Testis (tissue), 3 donors: ENCODE results near the gene SLC25A21. TPM values are rescaled to one million over a fixed set of nuclear protein-coding genes. Genes with fewer than 3 reads are reported as not detected.

ENCODE experiments used
- DNase-seq: peaks from one replicate; pipeline ENCODE4 v3.0.0-alpha.2; 2019
- H3K27ac ChIP-seq, 2 donors: fragments of 200-600 bp; sonication (generic); one replicate each; pipeline ENCODE4 v1.5.1; 2019
- H3K27me3 ChIP-seq: fragments of 200-600 bp; sonication (generic); one replicate; pipeline ENCODE4 v1.5.1; 2019
- H3K36me3 ChIP-seq: fragments of 200-600 bp; sonication (generic); one replicate; pipeline ENCODE4 v1.5.1; 2017; ENCODE audit warnings: low read depth; ENCODE audit errors: missing control alignments
- H3K4me1 ChIP-seq: fragments of 200-600 bp; sonication (generic); one replicate; pipeline ENCODE4 v1.5.1; 2019
- H3K4me3 ChIP-seq, 2 donors: fragments of 200-600 bp; sonication (generic); one replicate each; pipeline ENCODE4 v1.5.1; 2017 to 2019
- H3K9me3 ChIP-seq: fragments of 200-600 bp; sonication (generic); one replicate; pipeline ENCODE4 v1.5.1; 2017
- POLR2A ChIP-seq: fragments of 450-650 bp; IDR thresholded peaks from one replicate; pipeline ENCODE4 v1.6.1; 2017; ENCODE audit warnings: antibody characterized with exemption, mild to moderate bottlenecking, moderate library complexity
- WGBS, 2 donors: methylation state at CpG; one replicate each; pipeline ENCODE4 v1.1.5; 2018; 5-methylcytosine and 5-hydroxymethylcytosine counted together
- intact Hi-C: fragments of 100-400 bp; cut with DNase I; formaldehyde crosslinking; loops from one replicate; pipeline ENCODE4 v1.15.1; 2023; ENCODE audit warnings: low total_unique reads
- polyA plus RNA-seq: library from polyadenylated mRNA; stranded (reverse); fragments of 350-450 nt; fragmentation: Illumina TruSeq; extraction: RNeasy Lipid Tissue Mini Kit (QIAGEN cat#74804); gene quantifications from one replicate; pipeline ENCODE4 v1.2.3, GENCODE V29; 2014; ENCODE audit warnings: low read depth, low replicate concordance; ENCODE audit not compliant: insufficient read depth
- total RNA-seq, 2 donors: library from RNA; depleted of rRNA; stranded (reverse); fragments of >200 nt; gene quantifications; one replicate each; pipeline ENCODE4 v1.2.3, GENCODE V29; 2016
- TF ChIP-seq, protein P1 (sequence below), 3 experiments: fragments of 450-650 bp in 2 of 3; fragments of 200-600 bp in 1 of 3; sonication (generic) in 1 of 3; IDR thresholded peaks; one replicate each; pipeline ENCODE4 v1.5.1; 2016 to 2019; ENCODE audit warnings: antibody characterized with exemption in 3 of 3, mild to moderate bottlenecking in 2 of 3, moderate library complexity in 1 of 3

Gene SLC25A21
- total and polyA plus RNA-seq, 3 donors from 2014 or later = 4.4 to 16.0 (median 13.6) TPM

DNA sequence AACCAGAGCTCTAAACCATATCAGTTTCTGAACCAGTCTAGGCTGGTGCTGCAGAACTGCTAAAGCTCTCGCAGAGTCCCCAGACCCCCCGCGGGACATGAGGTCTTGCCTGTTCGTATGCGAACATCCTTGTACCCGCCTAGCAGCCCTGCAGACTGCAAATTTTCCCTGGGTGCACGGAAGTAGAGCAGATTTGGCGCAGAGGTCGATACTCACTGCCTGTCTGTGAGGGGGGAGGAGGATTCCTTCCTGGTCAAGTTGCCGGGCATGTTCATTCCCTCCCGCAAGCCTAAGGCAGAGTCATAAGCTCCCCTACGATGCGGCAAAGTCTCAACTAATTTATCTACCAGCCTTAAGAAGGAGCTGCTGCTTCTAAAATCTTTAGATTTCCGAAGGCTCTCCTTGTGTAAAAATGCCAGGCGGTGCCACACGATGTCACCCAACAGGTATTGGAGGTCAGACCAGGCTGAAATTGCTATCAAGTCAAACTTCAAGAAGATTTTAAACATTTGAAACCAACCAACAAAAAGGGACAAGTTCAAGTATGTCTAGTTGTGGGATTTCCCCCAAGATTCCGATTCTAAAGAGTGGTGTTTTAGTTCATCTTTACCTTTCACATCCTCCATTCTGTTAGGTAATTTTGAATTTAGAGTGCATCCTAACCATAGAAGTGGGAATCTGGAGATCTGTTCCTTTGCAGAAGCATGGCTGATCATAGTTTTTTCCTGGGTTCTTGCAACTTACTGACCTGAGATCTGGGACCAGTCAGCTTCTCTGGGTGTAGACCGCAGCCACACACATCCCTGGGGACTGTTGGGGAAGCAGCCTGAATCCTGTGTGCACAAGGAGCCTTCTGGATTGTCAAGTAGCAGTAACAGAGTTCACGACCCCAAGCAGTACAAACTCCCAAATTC, 512.3 kb downstream of the SLC25A21 start:
- no peak for DNase-seq
- Histone ChIP-seq H3K4me1 (peaks cover 20% of the 10 kb centered on the region), H3K27me3 (peaks cover 4% of the 10 kb centered on the region), H3K36me3 (no peaks in the 10 kb centered on the region), H3K9me3 (no peaks in the 10 kb centered on the region), H3K27ac (no peak overlapping the region), H3K4me3 (no peak overlapping the region)
- intact Hi-C loops = no loop called here
- TF ChIP-seq, protein P1, sequence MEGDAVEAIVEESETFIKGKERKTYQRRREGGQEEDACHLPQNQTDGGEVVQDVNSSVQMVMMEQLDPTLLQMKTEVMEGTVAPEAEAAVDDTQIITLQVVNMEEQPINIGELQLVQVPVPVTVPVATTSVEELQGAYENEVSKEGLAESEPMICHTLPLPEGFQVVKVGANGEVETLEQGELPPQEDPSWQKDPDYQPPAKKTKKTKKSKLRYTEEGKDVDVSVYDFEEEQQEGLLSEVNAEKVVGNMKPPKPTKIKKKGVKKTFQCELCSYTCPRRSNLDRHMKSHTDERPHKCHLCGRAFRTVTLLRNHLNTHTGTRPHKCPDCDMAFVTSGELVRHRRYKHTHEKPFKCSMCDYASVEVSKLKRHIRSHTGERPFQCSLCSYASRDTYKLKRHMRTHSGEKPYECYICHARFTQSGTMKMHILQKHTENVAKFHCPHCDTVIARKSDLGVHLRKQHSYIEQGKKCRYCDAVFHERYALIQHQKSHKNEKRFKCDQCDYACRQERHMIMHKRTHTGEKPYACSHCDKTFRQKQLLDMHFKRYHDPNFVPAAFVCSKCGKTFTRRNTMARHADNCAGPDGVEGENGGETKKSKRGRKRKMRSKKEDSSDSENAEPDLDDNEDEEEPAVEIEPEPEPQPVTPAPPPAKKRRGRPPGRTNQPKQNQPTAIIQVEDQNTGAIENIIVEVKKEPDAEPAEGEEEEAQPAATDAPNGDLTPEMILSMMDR (IDR thresholded peaks at IDR 0.05) = no peak
- no peak for TF ChIP-seq POLR2A
- 8 to 10% methylated on average over 19 of the region's 19 CpGs for WGBS, 2 donors

DNA sequence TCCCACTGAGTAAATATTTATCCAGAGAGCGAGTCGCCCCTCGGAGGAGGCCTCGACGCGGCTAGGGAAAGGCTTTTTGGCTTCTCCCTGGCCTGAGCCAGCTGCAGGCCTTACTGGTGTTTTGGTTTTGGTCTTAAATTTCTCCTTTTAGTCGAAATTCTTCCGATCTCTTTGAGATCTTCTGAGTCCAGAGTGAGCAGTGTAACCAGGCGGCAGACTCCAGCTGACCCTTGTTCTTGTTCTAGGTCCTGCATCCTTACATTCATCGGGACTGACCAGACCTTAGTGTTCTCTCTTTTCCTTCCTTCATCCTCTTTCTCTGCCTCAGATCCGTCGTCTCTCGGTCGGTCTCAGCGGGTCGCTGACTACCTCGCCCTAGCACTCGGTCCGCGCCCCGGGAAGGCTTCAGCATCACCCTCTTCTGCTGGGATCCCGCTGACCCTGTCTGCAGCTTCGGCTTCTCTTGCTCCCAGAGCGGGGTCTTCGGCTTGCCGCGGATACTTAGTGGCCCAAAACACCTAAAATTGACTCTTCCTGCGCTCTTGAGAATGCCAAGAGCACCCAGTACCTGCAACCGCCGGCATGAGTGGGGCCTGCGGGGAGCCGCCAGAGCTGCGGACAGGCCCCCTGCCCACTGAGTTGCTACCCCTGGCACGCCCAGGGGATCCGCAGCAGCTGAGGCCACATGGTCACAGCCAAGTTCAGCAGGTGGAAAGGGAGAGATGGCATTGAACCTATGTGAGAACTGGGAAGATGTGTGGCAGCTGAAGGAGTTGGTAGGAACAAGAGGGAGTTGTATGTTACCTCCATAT, 513.2 kb downstream of the SLC25A21 start:
- intact Hi-C loops = no loop called here
- no peak overlapping the region for H3K27ac ChIP-seq
- 6 to 7% methylated on average over 35 of the region's 35 CpGs for WGBS, 2 donors
- H3K27me3 ChIP-seq = peaks cover 4% of the 10 kb centered on the region
- H3K4me1 ChIP-seq = peaks cover 20% of the 10 kb centered on the region
- no peak for DNase-seq
- H3K36me3 ChIP-seq = no peaks in the 10 kb centered on the region
- H3K9me3 ChIP-seq = no peaks in the 10 kb centered on the region
- H3K4me3 ChIP-seq = no peak overlapping the region
- TF ChIP-seq, protein P1 (IDR thresholded peaks at IDR 0.05) = no peak
- no peak for TF ChIP-seq POLR2A

DNA sequence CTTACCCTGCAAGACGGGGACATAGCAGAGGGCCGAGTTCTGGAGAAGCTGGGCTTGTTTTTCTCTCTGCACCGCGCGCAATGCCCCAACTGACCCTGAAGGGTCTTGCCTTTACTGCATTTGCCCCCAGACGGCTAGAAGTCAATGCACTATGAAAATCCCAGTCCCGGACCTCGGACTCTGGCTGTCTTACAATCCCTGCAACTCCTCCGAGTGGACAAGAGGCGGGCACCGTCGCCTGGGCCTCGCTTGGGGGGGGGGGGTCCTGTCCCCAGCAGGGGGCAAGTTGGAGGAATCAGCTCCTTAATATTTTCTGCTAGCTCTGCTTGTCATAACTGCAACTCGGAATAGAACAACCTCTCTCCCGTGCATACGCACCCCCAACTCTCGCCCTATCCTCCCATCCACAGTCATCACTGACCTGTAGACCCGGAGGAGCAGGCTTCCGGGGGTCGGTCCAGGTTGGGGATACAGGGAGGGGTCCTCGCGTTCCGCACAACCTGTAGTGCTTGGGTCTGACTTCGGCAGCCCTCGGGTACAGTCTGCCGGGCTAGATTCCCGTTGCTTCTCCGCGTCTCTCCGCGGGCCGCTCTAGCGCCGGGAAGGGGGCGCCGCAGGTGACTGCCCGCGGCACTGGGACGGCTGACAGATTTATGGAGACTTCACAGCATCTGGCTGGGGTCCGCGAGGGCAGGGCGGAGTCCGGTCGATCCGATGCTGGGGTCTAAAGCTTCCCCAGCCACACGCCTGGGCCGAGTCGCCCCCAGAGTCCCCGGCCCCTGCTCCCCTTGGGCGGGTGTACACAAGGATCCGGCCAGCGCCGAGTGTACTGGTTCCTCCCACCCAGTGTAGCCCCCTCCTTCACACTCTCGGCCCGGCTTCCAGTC, 514.0 kb downstream of the SLC25A21 start:
- DNase-seq = no peak
- Histone ChIP-seq H3K27ac (no peak overlapping the region), H3K4me3 (peak overlapping the region in 1 of 2 donors; percentile 3), H3K27me3 (peaks cover 4% of the 10 kb centered on the region), H3K9me3 (no peaks in the 10 kb centered on the region), H3K4me1 (peaks cover 20% of the 10 kb centered on the region), H3K36me3 (no peaks in the 10 kb centered on the region)
- intact Hi-C loops = no loop called here
- WGBS, 2 donors = 2 to 4% methylated on average over 28 to 55 of the region's 55 CpGs
- TF ChIP-seq, protein P1 (IDR thresholded peaks at IDR 0.05) = no peak

DNA sequence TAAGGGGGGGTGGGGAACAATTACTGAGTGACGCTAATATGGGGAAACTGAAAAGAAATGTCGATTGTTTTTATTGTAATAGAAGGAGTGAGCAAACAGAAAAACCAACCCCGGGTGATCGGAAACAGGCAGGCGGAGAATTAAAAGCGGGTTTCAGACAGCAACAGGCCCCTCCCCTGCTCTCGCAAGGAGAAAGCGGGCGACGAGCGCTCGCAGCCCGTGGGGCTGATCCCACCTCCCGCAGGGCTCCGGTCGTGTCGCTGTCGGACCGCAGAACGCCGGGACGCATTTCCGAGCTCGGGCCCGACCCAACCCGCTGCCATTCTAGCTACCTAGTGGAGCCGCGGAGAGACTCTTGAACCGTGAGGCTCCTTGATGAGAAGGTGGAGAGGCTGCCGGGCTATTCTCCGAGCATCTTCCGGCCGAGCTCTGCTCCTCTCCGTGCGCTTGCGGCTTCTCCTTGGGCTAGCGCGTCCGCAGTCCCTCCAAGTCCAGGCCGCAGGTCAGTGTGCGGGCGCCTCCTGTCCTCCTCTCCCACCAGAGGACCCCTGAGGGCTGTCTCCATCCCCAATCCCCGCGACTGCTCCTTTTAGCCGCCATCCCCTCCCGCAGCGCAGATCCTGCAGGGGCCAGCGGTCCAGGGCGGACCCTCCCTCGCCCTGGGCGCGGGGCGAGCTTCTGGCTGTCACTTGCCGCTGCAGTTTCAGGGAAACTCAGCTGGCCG, 514.8 kb downstream of the SLC25A21 start:
- Histone ChIP-seq H3K27me3 (no peaks in the 10 kb centered on the region), H3K36me3 (no peaks in the 10 kb centered on the region), H3K4me1 (peaks cover 20% of the 10 kb centered on the region), H3K4me3 (peak overlapping the region in 1 of 2 donors; percentile 3), H3K9me3 (no peaks in the 10 kb centered on the region), H3K27ac (no peak overlapping the region)
- peak; percentile 24 for DNase-seq
- WGBS, 2 donors = 1 to 3% methylated on average over 38 to 55 of the region's 55 CpGs
- intact Hi-C loops = no loop called here
- TF ChIP-seq, protein P1 (IDR thresholded peaks at IDR 0.05) = no peak
- TF ChIP-seq POLR2A = no peak
